H4 (cell line): ENCODE data around the gene P4HB. TPM values are rescaled to one million over a fixed set of nuclear protein-coding genes. Genes with fewer than 3 reads are reported as not detected.

Experiments used
- total RNA-seq: library from RNA; depleted of rRNA; stranded (reverse); fragments of >200 nt; shearing (Covaris generic); gene quantifications from 2 replicates; pipeline ENCODE4 v1.2.3, GENCODE V29; 2014; rRNA removed

Gene P4HB
- total RNA-seq, 1 experiment from 2014 or later: 921 TPM

Other genes with a start within 250 kb of the P4HB start
- 55.0 and 63.7 TPM in 2 replicates for gene NPLOC4, start 223.4 kb downstream of the P4HB start, total RNA-seq
- gene TSPAN10, start 223.3 kb downstream of the P4HB start, total RNA-seq: 0.06 and 1.5 TPM in 2 replicates
- not detected in 2 replicates for gene PDE6G, start 204.0 kb downstream of the P4HB start, total RNA-seq
- gene OXLD1, start 193.9 kb downstream of the P4HB start, total RNA-seq: 36.3 and 47.4 TPM in 2 replicates
- 10.7 and 16.7 TPM in 2 replicates for gene CCDC137, start 193.8 kb downstream of the P4HB start, total RNA-seq
- gene ARL16, start 176.7 kb downstream of the P4HB start, total RNA-seq: 31.1 and 47.5 TPM in 2 replicates
- 26.6 and 38.3 TPM in 2 replicates for gene HGS, start 176.5 kb downstream of the P4HB start, total RNA-seq
- 16.9 and 21.9 TPM in 2 replicates for gene MRPL12, start 157.2 kb downstream of the P4HB start, total RNA-seq
- gene SLC25A10, start 148.3 kb downstream of the P4HB start, total RNA-seq: 51.6 and 77.0 TPM in 2 replicates
- not detected in 2 replicates for gene GCGR, start 56.4 kb downstream of the P4HB start, total RNA-seq
- gene MCRIP1, start 27.2 kb downstream of the P4HB start, total RNA-seq: 13.7 and 14.9 TPM in 2 replicates
- gene PPP1R27, start 25.5 kb downstream of the P4HB start, total RNA-seq: not detected in 2 replicates
- gene ARHGDIA, start 10.8 kb upstream of the P4HB start, total RNA-seq: 78.2 and 78.9 TPM in 2 replicates
- gene ALYREF, start 31.1 kb upstream of the P4HB start, total RNA-seq: 149 and 166 TPM in 2 replicates
- gene ANAPC11, start 31.2 kb upstream of the P4HB start, total RNA-seq: 189 and 222 TPM in 2 replicates
- 0.04 TPM in 1 of 2 replicates, not detected in the other for gene NPB, start 41.7 kb upstream of the P4HB start, total RNA-seq
- 34.7 and 39.0 TPM in 2 replicates for gene PCYT2, start 50.9 kb upstream of the P4HB start, total RNA-seq
- 5.5 and 8.7 TPM in 2 replicates for gene SIRT7, start 57.6 kb upstream of the P4HB start, total RNA-seq
- 8.7 and 9.3 TPM in 2 replicates for gene MAFG, start 67.2 kb upstream of the P4HB start, total RNA-seq
- 92.4 and 128 TPM in 2 replicates for gene PYCR1, start 76.8 kb upstream of the P4HB start, total RNA-seq
- not detected in 2 replicates for gene MYADML2, start 86.7 kb upstream of the P4HB start, total RNA-seq
- gene NOTUM, start 100.7 kb upstream of the P4HB start, total RNA-seq: 0.06 and 0.45 TPM in 2 replicates
- 24.9 and 32.5 TPM in 2 replicates for gene ASPSCR1, start 117.1 kb upstream of the P4HB start, total RNA-seq
- 86.2 and 88.7 TPM in 2 replicates for gene CENPX, start 162.3 kb upstream of the P4HB start, total RNA-seq
- 7.3 and 11.3 TPM in 2 replicates for gene LRRC45, start 162.8 kb upstream of the P4HB start, total RNA-seq
- 15.1 and 21.6 TPM in 2 replicates for gene RAC3, start 171.1 kb upstream of the P4HB start, total RNA-seq
- 99.5 and 107 TPM in 2 replicates for gene DCXR, start 177.2 kb upstream of the P4HB start, total RNA-seq
- gene RFNG, start 191.3 kb upstream of the P4HB start, total RNA-seq: 9.1 and 9.9 TPM in 2 replicates
- gene GPS1, start 191.4 kb upstream of the P4HB start, total RNA-seq: 108 TPM in 2 replicates
- gene DUS1L, start 205.3 kb upstream of the P4HB start, total RNA-seq: 44.9 and 64.5 TPM in 2 replicates
- gene FASN, start 237.7 kb upstream of the P4HB start, total RNA-seq: 36.7 and 48.7 TPM in 2 replicates